Astrocyte of the cerebellum (primary cell): ENCODE data around the gene AK3.

ENCODE experiments used
- DNase-seq: peaks from one replicate; pipeline ENCODE4 v3.0.0-alpha.2; 2011; ENCODE audit warnings: low read depth
- H3K4me3 ChIP-seq: 2 replicates; pipeline ENCODE4 v1.5.1; 2011; ENCODE audit warnings: mild to moderate bottlenecking, low read depth, low read length, moderate library complexity
- CTCF ChIP-seq: IDR thresholded peaks from 2 replicates; pipeline ENCODE4 v1.5.1; 2012; ENCODE audit warnings: low read length, low read depth, moderate library complexity, mild to moderate bottlenecking; ENCODE audit errors: missing control alignments
- in situ Hi-C: cut with HindIII; loops from 2 replicates; pipeline ENCODE4 v1.10.0; 2017; ENCODE audit warnings: low sequenced_read_pairs

The AK3 gene

GRCh38 chr9:4740388-4740637, 689 bp downstream of the AK3 start:
- H3K4me3 ChIP-seq: peak overlapping the region; percentile 88
- no peak for DNase-seq
- in situ Hi-C loops: no loop called here
- no peak for TF ChIP-seq CTCF

DNA sequence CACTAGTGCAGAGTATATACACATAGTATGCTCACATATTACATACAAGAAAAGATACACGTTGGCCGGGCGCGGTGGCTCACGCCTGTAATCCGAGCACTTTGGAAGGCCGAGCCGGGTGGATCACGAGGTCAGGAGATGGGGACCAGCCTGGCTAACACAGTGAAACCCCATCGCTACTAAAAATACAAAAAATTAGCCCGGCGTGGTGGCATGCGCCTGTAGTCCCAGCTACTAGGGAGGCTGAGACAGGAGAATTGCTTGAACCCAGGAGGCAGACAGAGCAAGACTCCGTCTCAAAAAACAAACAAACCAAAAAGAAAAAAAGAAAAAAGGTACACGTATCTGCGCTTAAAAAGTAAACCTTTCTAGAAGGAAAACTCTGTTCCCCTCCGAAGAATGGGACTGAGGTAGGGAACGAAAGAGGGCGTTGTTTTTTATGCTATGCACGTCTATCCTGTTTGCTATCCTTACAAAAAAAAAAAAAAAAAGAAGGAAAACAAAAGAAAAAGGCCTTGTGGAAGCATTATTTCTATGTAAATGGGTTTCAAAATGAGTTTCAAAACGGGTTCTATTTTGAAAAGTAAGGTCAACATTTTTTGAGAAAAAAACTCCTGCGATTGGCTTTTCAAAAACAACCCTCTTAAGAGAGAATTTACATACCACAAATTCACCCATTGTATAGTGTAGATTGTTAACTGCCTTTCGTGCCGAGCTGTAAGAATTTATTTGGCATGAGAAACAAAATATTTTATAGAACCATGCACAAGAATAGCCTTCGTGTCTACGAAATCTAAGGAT, 1.2 kb downstream of the AK3 start:
- TF ChIP-seq CTCF: no peak

DNA sequence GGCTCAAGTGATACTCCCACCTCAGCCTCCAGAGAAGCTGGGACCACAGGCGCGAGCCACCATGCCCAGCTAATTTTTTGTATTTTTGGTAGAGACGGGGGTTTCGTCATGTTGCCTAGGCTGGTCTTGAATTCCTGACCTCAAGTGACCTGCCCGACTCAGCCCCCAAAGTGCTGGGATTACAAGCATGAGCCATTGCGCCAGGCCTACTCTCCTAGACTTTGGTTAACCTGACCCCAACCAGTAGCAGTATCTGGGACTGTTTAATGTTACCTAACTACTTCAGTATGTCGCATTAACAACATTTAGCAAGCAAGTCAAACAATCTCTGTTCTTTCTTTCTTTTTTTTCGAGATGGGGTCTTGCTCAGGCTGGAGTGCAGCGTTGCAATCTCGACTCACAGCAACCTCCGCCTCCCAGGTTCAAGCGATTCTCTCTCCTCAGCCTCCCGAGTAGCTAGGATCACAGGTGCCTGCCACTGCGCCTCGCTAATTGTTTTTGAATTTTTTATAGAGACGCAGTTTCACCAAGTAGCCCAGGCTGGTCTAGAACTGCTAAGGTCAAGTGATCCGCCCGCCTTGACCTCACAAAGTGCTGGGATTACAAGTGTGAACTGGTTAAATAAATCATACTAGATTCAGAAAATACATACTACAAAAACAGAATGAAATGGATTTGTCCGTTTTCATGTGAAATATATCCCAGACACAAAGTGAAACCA, 2.0 kb downstream of the AK3 start:
- H3K4me3 ChIP-seq: peak overlapping the region; percentile 88
- in situ Hi-C loops: no loop called here
- TF ChIP-seq CTCF: no peak
- DNase-seq: no peak

More for the DNA sequence above, 1.2 kb downstream of the AK3 start:
- in situ Hi-C loops: no loop called here
- no peak for DNase-seq
- peak overlapping the region; percentile 88 for H3K4me3 ChIP-seq

DNA sequence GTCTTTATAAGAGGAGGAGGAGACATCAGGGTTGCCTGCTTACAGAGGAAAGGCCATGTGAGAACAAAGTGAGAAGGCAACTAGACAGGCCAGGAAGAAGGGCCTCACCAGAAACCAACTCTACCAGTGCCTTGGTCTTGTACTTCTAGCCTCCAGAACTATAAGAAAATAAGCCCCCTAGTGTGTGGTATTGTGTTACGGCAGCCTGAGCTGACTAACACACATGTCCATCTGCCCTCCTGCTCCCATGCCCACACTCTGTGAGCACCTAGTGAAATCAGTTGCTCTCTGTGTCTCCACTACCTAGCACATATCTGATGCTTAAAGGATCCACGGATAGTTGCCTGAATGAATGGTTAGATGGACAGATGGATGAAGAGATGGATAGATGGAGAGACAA, 6.9 kb downstream of the AK3 start:
- DNase-seq: no peak
- H3K4me3 ChIP-seq: no peak overlapping the region
- TF ChIP-seq CTCF: no peak
- in situ Hi-C loops: no loop called here

GRCh38 chr9:4732890-4733289, 8.1 kb downstream of the AK3 start:
- no peak overlapping the region for H3K4me3 ChIP-seq
- in situ Hi-C loops: no loop called here
- no peak for DNase-seq
- TF ChIP-seq CTCF: no peak

- DNase-seq: no peak
- no peak for TF ChIP-seq CTCF
- in situ Hi-C loops: no loop called here
- no peak overlapping the region for H3K4me3 ChIP-seq
Observed at GRCh38 chr9:4727593-4727992, 13.4 kb downstream of the AK3 start.
